NCI-H146 (cell line): ENCODE data around the gene RORC.
A peak's percentile ranks its signal among the peaks of the same experiment; 100 is the strongest.

Source experiments
- DNase-seq: peaks from one replicate; lab custom pipeline; 2025; lab: John Stamatoyannopoulos, UW

RORC gene

DNA sequence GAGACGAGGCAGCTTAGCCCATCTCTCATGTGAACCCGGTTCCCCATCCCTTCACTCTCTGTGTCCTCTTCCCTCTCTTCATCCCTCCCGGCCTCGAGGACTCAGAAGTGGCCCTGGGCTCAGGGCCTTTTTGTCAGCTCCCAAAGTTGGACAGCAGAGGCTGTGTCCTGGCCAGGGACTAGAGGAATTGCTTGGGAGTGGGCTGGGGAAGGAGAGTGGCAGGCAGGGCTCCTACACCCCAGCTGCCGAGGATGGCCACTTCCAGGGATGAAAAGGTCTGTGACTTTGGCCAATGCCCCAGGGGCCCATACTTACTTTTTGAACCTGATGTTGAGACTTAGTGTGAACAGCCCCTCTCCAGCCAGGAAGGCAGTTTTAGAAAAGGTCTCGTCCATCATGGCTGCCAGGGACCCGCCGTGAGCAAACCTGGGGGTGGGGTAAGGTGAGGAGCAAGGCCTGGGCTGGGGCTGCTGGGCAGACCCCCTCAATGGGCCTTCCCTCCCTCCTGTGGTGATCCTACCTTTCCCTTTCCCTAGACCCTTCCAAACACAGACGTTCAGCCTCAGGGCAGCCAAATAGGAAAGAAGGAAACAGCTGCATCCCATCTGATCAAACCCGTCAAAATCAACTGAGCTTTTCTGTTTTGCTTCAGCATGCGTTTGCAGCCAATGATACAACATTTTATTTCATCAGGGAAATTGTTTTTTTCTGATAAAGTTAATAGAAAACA, 16.4 kb upstream of the RORC start:
- no peak for DNase-seq

DNA sequence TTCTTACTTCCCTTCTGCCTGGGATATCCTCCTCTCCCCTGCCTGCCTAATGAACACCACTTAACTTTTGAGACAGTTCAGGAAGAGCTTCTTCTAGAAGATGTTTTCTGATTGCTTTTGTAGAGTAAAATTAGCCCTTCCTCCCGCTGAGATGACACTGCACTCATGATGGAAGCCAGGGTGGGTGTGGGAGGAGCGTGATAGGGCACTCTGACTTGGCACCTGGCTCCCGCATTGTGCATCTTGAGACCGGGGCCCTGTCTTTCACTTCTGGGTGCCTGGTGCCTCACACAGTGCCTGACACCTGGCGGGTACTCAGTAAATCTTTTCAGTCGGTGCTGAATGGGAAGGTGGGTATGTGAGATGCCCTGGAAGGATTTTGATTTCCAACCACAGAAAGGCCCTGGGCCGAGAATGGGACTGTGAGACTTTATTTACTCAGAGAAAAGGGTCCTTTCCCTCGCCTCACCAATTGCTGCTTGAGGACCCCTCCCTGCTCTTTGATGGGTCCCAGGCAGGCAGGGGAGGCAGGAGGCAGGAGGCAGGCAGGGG, 15.2 kb upstream of the RORC start:
- no peak for DNase-seq

DNA sequence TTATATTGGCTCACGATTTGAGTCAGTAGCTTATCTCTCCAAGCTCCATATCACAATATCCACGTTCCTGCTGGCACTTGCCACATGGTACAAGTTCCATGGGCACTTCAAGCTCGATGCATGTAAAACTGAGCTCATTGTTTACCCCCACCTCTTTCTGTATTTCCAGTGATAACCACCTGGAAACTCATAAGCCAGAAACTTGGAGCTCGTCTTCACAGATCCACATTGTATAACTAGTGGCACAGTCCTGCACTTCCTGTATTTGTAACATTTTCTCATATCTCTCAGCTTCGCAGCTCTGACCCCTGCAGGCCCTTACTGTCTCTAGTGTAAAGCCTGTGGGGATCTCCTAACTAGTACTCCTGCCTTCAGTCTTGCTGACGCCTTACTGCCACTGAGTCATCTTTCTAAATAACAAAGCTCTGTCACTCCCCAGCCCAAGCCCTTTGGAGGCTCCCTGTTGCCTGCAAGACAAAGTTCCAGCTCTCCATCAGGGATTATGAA, 14.5 kb upstream of the RORC start:
- DNase-seq: no peak

DNA sequence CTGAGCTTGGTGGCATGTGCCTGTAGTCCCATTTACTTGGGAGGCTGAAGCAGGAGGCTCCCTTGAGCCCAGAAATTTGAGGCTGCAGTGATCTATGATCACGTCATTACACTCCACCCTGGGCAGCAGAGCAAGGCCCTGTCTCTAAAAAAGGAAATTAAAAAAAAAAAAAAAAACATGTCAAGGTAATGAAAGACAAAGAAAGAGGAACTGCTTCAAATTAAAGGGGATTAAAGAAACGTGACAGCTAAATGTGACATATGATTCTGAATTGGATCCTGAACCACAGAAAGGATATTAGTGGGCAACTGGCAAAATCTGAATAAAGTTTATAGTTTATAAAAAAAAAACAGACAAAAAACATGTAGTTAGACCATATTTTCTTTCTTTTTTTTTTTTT, 11.8 kb upstream of the RORC start:
- no peak for DNase-seq

DNA sequence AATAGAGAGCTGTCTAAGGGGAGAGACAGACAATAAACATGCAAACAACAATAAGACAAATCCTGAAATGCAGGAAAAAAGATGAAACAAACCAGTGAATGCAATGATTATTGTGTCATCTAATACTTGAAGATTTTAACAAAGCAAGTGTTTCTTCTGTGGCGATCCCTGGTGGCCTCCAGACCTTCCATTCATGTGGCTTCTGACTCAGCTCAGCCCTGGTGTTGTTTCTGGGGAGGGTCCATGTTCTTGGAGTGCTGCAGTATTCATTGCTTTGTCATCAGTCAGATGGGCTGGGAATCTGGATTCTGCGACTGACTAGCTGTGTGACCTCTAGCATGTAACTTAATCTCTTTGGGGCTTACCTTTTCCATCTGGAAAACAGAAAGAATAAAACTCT, 9.5 kb upstream of the RORC start:
- no peak for DNase-seq

DNA sequence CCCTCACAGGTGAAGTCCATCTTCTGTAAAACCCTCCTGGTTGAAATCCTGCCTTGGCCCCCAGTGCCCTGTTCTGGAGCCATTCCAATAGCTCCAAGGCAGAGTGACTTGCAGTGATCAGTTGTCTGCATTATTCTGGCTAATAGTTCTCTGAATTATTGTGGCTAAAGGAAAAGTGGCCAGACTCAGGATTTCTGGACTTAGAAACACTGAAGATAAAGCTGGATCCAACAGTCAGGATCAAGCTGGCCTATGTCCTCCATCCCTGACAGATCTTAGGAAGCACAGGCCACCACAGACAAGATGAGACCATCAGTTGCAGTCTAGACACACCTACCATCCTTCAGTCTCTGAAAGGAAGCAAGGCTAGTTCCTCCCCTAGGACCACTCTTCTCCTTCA, 8.8 kb upstream of the RORC start:
- DNase-seq: no peak

DNA sequence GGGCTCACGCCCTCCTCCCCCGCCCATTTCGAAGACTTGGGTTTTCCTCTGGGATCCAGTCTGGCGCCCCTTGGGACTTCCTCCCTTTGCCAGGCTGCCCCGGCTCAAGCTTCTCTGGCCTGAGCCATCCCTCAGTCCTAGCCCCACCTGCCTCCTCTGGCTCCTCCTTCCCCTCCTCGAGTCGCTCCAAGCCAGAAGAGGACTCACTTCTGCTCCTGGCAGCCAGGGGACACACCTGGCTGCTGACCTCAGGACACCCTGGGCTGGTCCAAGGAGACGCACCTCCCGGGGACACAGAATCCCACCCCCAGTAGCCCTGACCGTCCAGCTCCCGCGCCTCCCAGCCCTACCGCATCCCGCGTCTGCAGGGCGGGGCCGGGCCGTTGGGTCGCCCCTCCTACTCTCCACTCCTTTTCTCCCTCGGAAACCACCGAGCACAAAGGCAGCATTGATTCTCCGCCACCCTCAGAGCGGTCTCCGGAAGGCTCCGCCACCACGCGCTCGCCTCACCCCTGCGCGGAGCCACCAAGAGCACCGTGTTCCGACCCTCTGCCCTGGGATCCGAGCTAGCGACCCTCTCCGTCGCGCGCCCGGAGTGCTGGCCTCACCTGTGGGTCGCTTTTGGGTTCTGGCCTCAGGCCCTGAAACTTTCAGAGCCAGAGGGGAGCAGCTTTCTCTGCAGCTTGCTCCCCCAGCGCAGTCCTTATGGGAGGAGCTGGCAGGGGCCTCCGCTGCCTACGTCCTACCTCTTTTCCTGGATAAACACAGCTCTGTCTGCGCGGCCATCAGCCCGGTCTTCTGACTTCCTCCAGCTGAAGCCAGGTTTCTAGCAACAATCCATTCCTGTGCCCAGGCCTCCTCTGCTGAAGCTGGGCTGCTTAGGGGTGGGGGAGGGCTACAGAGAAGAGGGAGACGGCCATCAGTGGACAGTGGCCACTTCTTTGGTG, 8.1 kb upstream of the RORC start, which contains the start of gene C2CD4D:
C2CD4D (minus strand) TSS at position 364 of the 947 bp plus-strand sequence. CDS start 831 bp downstream, outside the sequence.
- peak; percentile 87 for DNase-seq

DNA sequence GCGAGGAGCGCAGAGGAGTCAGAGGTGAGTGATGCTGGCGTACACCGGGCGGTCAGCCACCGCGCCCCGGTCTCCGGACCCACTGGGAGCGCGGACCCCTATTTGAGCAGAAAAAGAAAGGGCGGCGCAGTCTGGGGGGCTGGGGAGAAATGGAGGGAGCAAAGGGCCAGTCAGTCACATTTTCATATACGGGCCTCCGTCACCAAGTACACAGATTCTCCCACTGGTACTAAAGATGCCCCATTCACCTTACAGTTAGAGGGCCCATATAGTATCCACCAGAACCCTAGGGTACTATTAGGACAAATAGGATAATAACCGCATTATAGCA, 7.4 kb upstream of the RORC start:
- DNase-seq: no peak

DNA sequence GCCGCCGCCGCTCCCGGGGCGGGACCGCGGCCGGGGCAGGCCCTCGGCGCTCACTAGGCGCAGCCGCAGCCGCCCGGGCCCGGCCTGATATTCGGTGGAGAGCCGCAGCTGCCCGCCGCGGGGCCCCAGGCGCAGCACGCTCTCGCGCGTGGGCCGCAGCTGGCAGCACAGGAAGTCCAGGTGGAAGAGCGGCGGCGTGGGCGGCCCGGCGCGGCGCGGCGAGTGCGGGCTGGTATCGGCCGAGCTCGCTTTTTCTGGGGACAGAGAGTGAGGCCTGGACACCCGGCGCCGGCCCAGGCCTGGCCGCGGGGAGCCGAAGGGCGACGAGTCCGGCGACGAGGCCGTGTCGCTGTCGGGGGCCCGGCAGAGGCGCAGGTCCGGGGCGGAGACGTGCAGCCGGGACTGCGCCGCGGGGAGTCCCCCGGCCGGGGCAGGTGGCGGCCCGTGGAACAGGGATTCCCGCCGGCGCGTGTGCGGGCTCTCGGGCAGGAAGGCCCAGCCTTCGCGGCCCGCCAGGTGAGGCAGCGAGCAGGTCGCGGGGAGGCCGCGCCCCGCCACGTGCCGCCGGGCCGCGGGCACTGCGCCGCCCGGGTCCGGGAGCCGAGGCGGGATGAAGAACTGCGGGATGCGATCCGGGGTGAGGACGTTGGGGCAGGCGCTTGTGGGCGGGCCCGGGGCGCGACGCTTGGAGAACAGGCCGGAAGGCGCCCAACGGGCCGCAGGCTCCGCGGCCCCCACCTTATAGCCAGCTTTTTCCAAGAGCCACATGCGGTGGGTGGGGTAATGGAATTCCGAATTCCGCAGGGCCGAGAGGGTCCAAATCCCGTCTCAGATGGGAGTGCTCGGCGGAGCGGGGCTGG, 6.8 kb upstream of the RORC start:
- DNase-seq: no peak

DNA sequence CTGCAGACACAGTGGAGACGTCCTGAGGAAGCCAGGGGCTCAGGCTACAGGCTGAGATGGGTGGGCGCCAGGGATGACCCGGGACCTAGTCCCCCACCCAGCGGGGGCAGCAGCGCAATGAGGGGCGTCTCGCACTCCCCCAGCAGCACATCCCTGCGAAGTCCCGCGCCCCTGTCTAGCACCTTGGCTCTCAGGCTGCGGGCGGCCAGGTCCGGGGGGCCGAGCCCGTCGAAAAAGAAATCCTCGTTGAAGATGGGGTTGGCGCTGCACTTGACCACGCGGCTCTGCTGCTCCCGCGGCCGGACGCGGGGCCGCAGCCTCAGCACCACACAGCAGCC, 6.3 kb upstream of the RORC start:
- no peak for DNase-seq

DNA sequence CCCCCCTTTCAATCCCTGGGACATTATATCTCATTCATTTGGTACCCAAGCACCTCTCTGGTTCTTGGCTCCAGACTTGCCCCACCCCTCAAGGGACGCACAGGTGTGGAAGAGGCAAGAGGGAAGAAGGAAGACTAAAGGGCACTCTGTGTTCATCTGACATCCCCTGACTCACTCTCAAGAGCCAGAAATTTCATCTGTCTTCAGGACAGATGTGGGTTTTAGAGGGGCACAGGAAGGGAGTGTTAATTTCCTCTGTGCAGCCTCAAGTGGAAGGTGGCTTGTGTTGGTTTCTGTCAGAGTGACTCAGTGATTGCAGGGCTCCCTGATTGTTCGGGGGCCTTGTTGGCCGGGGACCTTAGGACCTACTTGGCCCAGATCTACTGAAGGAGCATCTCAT, 5.6 kb upstream of the RORC start:
- DNase-seq: no peak

DNA sequence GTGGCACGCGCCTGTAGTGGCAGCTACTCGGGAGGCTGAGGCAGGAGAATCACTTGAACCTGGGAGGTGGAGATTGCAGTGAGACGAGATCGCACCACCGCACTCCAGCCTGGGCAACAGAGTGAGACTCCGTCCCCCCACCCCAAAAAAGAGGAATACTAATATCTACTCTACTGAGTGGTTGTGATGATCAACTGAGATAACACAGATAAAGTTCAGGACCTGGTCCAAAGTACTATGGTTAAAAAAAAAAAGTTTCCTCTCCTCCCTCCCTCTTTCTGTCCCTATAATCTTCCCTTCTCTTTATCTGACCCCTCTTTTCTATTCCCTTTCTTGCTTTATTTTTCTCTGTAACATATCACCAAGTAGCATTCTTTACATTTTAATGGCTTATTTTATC, 4.0 kb upstream of the RORC start:
- DNase-seq: no peak

DNA sequence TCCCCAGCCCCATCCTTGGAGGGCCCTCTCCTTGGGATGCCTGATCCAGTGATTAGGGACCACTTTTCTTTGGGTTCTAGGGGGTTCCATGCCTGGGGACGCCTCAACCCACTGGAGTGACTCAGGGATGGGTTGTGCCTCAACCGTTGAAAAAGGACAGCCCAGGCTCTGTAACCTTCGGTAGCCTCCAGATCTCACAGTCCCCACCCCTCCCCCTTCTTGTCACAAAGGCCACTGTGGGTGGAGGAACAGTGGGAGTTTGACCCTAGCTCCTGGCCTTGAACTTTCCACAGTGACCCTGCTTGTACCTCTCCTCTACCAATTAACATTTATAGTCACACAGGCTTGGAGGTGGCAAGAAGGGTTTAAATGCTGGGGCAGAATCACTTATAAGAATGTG, 2.6 kb upstream of the RORC start:
- no peak for DNase-seq

DNA sequence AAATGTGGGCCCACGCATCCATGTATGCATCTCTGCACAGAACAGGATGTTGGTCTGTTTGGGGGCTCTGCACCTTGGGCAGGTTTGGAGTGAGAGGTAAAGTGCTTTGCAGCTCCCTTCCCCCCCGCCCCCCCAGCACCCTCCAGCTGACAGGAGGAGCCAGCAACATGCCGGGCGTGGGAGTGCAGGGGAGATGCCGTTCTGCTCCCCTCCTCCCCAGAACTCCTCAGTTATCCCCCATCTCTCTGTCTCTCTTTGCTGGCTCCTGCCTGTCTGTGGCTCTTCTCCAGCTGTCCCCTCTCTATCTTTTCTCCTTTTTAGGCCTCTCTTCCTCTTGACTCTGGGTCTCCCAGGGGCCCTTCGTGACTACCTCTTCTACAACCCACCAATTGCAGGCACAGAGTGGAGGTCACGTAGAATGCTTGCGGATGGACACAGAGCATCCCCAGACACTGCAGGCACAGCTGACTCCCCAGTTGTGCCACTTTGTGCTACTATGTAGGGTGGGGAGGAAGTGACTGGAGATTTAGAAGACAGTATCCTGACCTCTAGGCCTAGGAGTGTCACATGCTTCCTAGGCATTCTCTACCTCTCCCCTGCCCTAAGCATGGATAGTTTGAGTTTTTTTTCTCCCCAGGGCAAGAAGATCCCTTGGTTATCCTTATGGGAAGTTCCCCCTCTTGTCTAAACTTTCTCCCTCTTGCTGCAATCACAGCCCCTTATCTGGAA, 1.7 kb upstream of the RORC start:
- no peak for DNase-seq

DNA sequence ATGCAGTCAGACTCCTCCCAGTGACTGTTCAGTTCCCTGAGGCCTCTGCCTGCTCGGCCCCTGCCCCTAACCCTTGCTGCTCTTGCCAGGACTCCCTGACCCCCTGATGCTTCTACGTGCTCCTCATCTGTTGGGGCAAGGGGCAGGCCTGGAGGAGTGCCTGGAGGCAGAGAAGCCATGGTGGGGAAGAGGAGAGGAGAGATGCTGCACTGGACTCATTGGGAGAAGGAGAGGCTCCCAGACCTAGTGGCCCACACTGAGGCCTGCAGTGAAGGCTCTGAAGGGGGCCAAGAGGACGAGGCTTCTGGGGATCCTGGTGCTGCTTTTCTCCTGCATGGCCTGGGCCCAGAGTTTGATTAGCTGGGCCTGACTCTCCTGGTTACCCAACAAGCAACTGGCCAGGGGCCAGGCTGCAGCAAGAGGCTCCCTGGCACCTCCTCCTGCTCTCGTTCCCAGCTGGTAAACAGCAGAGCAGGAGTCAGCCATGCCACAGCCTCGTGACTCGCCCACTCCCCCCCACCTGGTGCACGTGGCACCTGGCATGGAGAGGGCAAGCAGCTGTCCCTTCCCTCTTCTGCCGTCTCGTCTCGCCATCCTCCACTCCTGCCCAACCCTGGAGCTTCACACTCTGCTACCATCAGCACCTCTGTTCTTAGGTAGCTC, 847 bp upstream of the RORC start:
- no peak for DNase-seq

DNA sequence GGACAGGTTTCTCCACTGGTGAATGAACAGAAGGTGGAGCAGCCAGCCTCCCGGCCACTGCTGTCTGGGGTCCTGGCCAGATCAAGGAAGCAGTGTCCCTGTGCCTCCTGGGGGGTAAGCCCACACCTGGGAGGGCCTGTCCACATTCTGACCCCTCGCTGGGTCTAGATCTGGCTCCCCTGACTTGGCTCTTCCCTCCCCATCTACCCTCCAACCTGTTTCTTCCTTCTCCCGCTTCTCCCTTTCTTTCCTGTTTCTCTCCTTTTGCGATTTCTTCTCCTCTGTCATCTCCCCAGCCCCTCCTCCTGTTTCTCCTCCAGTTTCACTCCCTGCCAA, 378 bp downstream of the RORC start:
- DNase-seq: no peak

DNA sequence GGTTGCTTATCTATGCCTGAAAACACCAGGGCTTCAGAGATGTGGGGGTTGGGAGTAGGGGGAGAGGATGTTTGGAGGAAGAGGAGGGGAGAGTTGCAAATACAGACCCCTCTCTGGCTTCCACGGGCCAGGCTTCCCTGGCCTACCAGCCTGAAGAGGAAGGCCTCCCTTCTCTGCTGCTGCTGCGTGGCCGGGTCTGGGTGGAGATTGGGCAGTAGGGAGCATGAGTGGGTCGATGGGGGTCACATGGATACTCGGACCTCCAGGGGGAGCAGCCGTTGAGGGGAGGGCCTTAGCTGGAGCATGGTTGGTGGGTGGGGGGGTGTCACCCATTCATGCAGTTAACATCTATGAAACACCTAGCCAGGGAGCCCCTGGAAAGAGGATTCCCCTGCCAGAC, 1.5 kb downstream of the RORC start:
- no peak for DNase-seq

DNA sequence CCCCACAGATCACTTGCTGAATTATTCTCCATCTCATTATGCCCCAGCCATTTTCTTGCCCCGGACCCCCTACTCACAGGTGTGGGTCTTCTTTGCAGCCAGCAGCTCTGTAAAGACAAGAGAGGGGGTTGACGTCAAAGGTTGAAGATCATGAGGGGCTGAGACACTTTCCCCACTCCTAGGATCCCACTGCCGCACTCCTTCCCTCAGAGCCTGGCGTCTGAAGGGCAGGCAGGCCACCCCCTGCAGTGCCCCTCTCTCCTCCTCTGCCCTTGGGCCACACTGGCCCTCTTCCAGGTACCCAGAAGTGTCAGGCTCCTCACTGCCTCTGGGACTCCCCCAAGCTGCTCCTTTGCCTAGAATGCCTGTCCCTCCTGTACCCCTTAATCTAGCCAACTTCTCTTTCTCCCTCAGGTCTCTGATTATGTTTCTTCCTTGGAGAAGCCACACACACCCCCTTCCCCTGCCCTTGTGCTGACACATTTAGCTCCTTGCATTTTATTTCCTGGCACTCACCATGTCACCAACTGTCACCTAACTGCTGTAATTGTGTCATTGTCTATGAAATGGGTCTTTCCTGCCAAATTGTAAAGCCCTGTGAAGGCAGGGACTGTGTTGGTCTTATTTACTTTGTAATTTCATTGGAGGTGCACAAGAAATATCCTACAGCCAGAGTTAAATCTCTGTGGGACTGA, 2.1 kb downstream of the RORC start:
- DNase-seq: no peak

DNA sequence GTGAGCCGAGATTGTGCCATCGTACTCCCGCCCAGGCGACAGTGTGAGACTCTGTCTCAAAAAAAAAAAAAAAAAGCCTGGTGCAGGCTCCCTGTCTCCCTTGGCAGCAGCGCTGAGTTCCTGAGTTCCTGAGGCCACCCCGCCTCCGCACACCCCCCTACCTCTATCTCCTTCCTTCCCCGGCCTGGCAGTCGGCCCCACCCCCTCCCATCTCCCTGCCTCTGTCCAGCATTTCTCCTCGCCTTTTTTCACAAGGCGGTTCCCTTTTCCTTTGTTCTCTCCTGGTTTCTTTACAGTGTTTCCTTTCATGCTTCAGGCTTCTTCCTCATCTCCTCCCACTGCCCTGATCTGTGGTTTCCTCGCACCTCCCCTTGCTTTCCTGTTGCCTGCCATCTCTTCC, 2.7 kb downstream of the RORC start:
- peak; percentile 9 for DNase-seq

DNA sequence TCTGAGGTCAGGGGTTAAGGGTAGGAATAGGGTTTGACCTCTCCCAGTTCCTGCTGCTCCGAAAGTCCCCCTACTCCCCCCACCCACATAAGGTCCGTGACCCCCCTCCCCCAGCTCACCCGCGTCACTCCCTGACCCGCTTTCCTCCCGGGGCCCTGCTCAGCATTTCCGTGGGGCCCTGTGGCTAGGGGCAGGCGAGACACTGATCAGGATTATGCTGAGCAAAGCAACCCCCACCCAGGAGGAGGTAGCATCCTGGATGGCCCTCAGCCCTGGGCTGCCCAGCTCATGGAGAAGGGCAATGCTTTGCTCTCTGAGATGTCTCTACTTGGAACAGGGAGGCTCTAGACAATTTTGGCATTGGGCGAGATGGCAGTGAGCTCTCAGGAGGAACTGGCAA, 3.7 kb downstream of the RORC start:
- no peak for DNase-seq
